ENCODE measurements around the gene MYO1E. TPM values are rescaled to one million over a fixed set of nuclear protein-coding genes. Genes with fewer than 3 reads are reported as not detected.

The MYO1E gene
- total and polyA plus RNA-seq, 2 of the 8 experiments (the other 6 are each of a cell fraction or from before 2014, with no cell fraction given): 19.6 to 142 TPM

- WGBS, 2 experiments (ENCODE audit: extremely low coverage in 1 of 2, insufficient coverage in 1 of 2, insufficient read length in 1 of 2, insufficient replicate concordance in 2 of 2, low coverage in 1 of 2, low lambda C conversion rate in 2 of 2, missing lambda C conversion rate in 1 of 2): 31% methylated on average over 2 of the region's 2 CpGs; no CpG with 5 or more reads in 1 of the 2 experiments
- peak; percentile 85 for FAIRE-seq
- no peak overlapping the region for H3K14ac ChIP-seq (ENCODE audit: insufficient read length)
These were observed 125.3 kb downstream of the MYO1E start for GRCh38 chr15:59247364-59247763.

More at GRCh38 chr15:59247364-59247763, 125.3 kb downstream of the MYO1E start:
- Histone ChIP-seq H3K79me2 (ENCODE audit: control insufficient read depth in 1 of 2, insufficient read depth in 2 of 2, low read length in 2 of 2) (no peaks in the 10 kb centered on the region), H3K36me3 (ENCODE audit: control insufficient read depth in 2 of 4, insufficient read depth in 4 of 4, low read length in 3 of 4) (peaks cover 0 to 2% (median 0%) of the 10 kb centered on the region in 4 experiments; a peak in 1 of 8 replicates), H2AFZ (ENCODE audit: low read length) (no peak overlapping the region), H3K79me1 (ENCODE audit: low read depth, low read length) (no peaks in the 10 kb centered on the region), H3K4me1 (replicated peaks in 1 of 4; ENCODE audit: control insufficient read depth in 3 of 4, insufficient read depth in 4 of 4, low read length in 3 of 4) (peaks cover 0 to 4% (median 0%) of the 10 kb centered on the region in 4 experiments; a peak in 1 of 7 replicates), H2BK5ac (ENCODE audit: low read depth, low read length) (no peak overlapping the region), H4K8ac (ENCODE audit: extremely low read depth, insufficient read depth, low read length) (no peak overlapping the region), H3K23me2 (ENCODE audit: low read depth, low read length) (no peaks in the 10 kb centered on the region), H3K4me3 (ENCODE audit: extremely low read depth in 1 of 4, insufficient read depth in 2 of 4, low read depth in 3 of 4, low read length in 4 of 4) (no peak overlapping the region), H3K27ac (ENCODE audit: low read depth, low read length) (no peak overlapping the region), H2BK20ac (ENCODE audit: low read length) (no peak overlapping the region), H3K23ac (ENCODE audit: insufficient read length) (no peak overlapping the region), H3K9ac (replicated peaks in 1 of 4; ENCODE audit: extremely low read depth in 1 of 4, low read depth in 3 of 4, low read length in 3 of 4) (no peak overlapping the region), H3K27me3 (replicated peaks in 1 of 4; ENCODE audit: control insufficient read depth in 3 of 4, extremely low read depth in 1 of 4, insufficient read depth in 3 of 4, low read length in 3 of 4) (no peaks in the 10 kb centered on the region), H3K4me2 (ENCODE audit: insufficient read depth in 1 of 2, low read depth in 2 of 2, low read length in 2 of 2) (no peak overlapping the region), H3K4ac (replicated peaks; ENCODE audit: insufficient read length, low read depth, low read length) (no peak overlapping the region), H2BK12ac (ENCODE audit: low read depth, low read length) (no peak overlapping the region), H2AK5ac (ENCODE audit: low read depth, low read length) (no peak overlapping the region), H2BK15ac (ENCODE audit: low read length) (no peak overlapping the region), H4K5ac (ENCODE audit: insufficient read length, low read depth, low read length) (no peak overlapping the region), H4K91ac (replicated peaks; ENCODE audit: insufficient read length, low read length) (no peak overlapping the region), H3K9me3 (ENCODE audit: insufficient read depth in 2 of 2, low read depth in 1 of 2, low read length in 1 of 2) (no peaks in the 10 kb centered on the region), H3K56ac (replicated peaks; ENCODE audit: insufficient read length, low read depth, low read length) (no peak overlapping the region), H3K18ac (ENCODE audit: extremely low read depth, low read length) (no peak overlapping the region), H4K20me1 (replicated peaks in 1 of 2; ENCODE audit: control insufficient read depth in 1 of 2, insufficient read depth in 2 of 2, low read length in 2 of 2) (peaks cover 0 to 3% of the 10 kb centered on the region in 2 experiments), H2BK120ac (replicated peaks; ENCODE audit: low read depth, low read length) (no peak overlapping the region)
- TF ChIP-seq RAD21 (IDR thresholded peaks at IDR 0.05 in 1 of 2, conservative IDR thresholded peaks at IDR 0.05 in 1 of 2; ENCODE audit: low read depth in 2 of 2, low read length in 2 of 2): peak; percentile 76 to 83
- TF ChIP-seq, protein P1, sequence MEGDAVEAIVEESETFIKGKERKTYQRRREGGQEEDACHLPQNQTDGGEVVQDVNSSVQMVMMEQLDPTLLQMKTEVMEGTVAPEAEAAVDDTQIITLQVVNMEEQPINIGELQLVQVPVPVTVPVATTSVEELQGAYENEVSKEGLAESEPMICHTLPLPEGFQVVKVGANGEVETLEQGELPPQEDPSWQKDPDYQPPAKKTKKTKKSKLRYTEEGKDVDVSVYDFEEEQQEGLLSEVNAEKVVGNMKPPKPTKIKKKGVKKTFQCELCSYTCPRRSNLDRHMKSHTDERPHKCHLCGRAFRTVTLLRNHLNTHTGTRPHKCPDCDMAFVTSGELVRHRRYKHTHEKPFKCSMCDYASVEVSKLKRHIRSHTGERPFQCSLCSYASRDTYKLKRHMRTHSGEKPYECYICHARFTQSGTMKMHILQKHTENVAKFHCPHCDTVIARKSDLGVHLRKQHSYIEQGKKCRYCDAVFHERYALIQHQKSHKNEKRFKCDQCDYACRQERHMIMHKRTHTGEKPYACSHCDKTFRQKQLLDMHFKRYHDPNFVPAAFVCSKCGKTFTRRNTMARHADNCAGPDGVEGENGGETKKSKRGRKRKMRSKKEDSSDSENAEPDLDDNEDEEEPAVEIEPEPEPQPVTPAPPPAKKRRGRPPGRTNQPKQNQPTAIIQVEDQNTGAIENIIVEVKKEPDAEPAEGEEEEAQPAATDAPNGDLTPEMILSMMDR (IDR thresholded peaks at IDR 0.05; ENCODE audit: control extremely low read depth in 1 of 3, insufficient read depth in 1 of 3, low read depth in 1 of 3, low read length in 3 of 3): peak; percentile 47 to 78 (median 73)
- TF ChIP-seq CREB1 (IDR thresholded peaks at IDR 0.05): 0 out of 2 replicates have a peak, but pooled peaks have one; percentile 18
- no peak for TF ChIP-seq ZNF274 (IDR thresholded peaks at IDR 0.05; ENCODE audit: borderline replicate concordance, extremely low read depth, low read length)
- DNase-seq (ENCODE audit: low read depth in 1 of 2, low spot score in 2 of 2): peak; percentile 15 to 65
- POLR2A ChIA-PET (ENCODE audit: partially characterized antibody): interaction anchor here (0.8 kb wide), 2 partner anchors 126 to 128 kb away, joined by 3 to 5 read pairs; partner anchors contain the start of gene MYO1E
- CTCF ChIA-PET (ENCODE audit: partially characterized antibody): interaction anchor here (0.6 to 6.7 kb wide), 49 partner anchors 9 to 361 kb away, joined by 3 to 55 read pairs (median 4); partner anchors contain the start of gene FAM81A
